Lung (tissue), 12 donors: ENCODE results near the gene CMTR1. TPM values are rescaled to one million over a fixed set of nuclear protein-coding genes. Genes with fewer than 3 reads are reported as not detected.

Source experiments
- ATAC-seq: fragments of 200-7000 bp; cut with Tn5 transposase; one replicate; pipeline ENCODE4 v1.9.1; 2020; ENCODE audit warnings: moderate number of reproducible peaks; ENCODE audit not compliant: insufficient read depth, low FRiP score
- DNase-seq, 3 donors: peaks; one replicate each; pipeline ENCODE4 v3.0.0-alpha.2; 2013 to 2017
- H3K27ac ChIP-seq, 2 donors: one replicate each; pipeline ENCODE4 v1.5.1; 2013; ENCODE audit warnings: mild to moderate bottlenecking in 2 of 2, moderate library complexity in 2 of 2, control low read depth in 1 of 2, inconsistent platforms in 1 of 2, low read depth in 1 of 2, low read length in 1 of 2
- H3K27me3 ChIP-seq, 3 donors: one replicate each; pipeline ENCODE4 v1.5.1; 2013; ENCODE audit warnings: low read length in 2 of 3; ENCODE audit not compliant: control insufficient read depth in 3 of 3, insufficient read depth in 3 of 3
- H3K36me3 ChIP-seq, 4 donors: one replicate each; pipeline ENCODE4 v1.5.1; 2013; ENCODE audit warnings: low read length in 4 of 4, mild to moderate bottlenecking in 1 of 4, moderate library complexity in 1 of 4; ENCODE audit not compliant: control insufficient read depth in 4 of 4, insufficient read depth in 4 of 4
- H3K4me1 ChIP-seq, 5 donors: one replicate each; pipeline ENCODE4 v1.5.1; 2013; ENCODE audit warnings: low read length in 5 of 5, mild to moderate bottlenecking in 2 of 5, moderate library complexity in 1 of 5; ENCODE audit not compliant: control insufficient read depth in 5 of 5, insufficient read depth in 5 of 5
- H3K4me3 ChIP-seq: one replicate; pipeline ENCODE4 v1.5.1; 2013; ENCODE audit warnings: mild to moderate bottlenecking, control low read depth, moderate library complexity
- H3K9ac ChIP-seq, 2 donors: one replicate each; pipeline ENCODE4 v1.5.1; 2013; ENCODE audit warnings: low read length in 2 of 2, control low read depth in 1 of 2; ENCODE audit not compliant: insufficient read depth in 1 of 2
- H3K9me3 ChIP-seq, 4 donors: one replicate each; pipeline ENCODE4 v1.5.1; 2013; ENCODE audit warnings: low read length in 3 of 4, mild to moderate bottlenecking in 1 of 4, moderate library complexity in 1 of 4; ENCODE audit not compliant: control insufficient read depth in 4 of 4, insufficient read depth in 3 of 4
- WGBS, 2 donors: extraction: QIAGEN DNeasy Blood & Tissue Kit; methylation state at CpG; one replicate each; pipeline ENCODE4 v1.1.7; 2013; 5-methylcytosine and 5-hydroxymethylcytosine counted together
- polyA plus RNA-seq, 2 donors: library from polyadenylated mRNA; stranded (reverse); fragments of 200-250 nt; gene quantifications; one replicate each; pipeline ENCODE4 v1.2.1, GENCODE V29; 2013
- total RNA-seq, 2 donors: library from RNA; depleted of rRNA in 1 of 2; stranded (reverse); fragments of >200 nt in 1 of 2; gene quantifications; one replicate each; pipeline ENCODE4 v1.2.1, GENCODE V29; 2014 to 2021
- TF ChIP-seq, protein P1 (sequence below): IDR thresholded peaks from 2 replicates; pipeline ENCODE4 v1.5.1; 2012; ENCODE audit warnings: mild to moderate bottlenecking; ENCODE audit errors: control extremely low read depth, extremely low read depth
- donor health status: control.
- donor health status: control.
- donor health status: Bipolar disorder and iron deficiency.
- donor health status: healthy.
- donor health status: DM: yes; HTN: yes; CAD: no.

Gene CMTR1
- total and polyA plus RNA-seq, 4 donors = 18.8 to 39.3 (median 26.6) TPM

- H3K36me3 ChIP-seq = no peaks in the 10 kb centered on the region
- no peak overlapping the region for H3K9ac ChIP-seq
- H3K4me1 ChIP-seq = peaks cover 0 to 15% (median 1%) of the 10 kb centered on the region in 5 donors
- 23 to 27% methylated on average over 18 of the region's 18 CpGs for WGBS, 2 donors
- DNase-seq = peak; percentile 40 to 63 (median 49)
- H3K4me3 ChIP-seq = no peak overlapping the region
- H3K27ac ChIP-seq = no peak overlapping the region
- H3K9me3 ChIP-seq = no peaks in the 10 kb centered on the region
- TF ChIP-seq, protein P1, sequence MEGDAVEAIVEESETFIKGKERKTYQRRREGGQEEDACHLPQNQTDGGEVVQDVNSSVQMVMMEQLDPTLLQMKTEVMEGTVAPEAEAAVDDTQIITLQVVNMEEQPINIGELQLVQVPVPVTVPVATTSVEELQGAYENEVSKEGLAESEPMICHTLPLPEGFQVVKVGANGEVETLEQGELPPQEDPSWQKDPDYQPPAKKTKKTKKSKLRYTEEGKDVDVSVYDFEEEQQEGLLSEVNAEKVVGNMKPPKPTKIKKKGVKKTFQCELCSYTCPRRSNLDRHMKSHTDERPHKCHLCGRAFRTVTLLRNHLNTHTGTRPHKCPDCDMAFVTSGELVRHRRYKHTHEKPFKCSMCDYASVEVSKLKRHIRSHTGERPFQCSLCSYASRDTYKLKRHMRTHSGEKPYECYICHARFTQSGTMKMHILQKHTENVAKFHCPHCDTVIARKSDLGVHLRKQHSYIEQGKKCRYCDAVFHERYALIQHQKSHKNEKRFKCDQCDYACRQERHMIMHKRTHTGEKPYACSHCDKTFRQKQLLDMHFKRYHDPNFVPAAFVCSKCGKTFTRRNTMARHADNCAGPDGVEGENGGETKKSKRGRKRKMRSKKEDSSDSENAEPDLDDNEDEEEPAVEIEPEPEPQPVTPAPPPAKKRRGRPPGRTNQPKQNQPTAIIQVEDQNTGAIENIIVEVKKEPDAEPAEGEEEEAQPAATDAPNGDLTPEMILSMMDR = no peak
- peaks cover 0 to 30% (median 17%) of the 10 kb centered on the region in 3 donors for H3K27me3 ChIP-seq
- ATAC-seq = peak; percentile 10
Measured at GRCh38 chr6:37516076-37516919, 83.3 kb downstream of the CMTR1 start.

DNA sequence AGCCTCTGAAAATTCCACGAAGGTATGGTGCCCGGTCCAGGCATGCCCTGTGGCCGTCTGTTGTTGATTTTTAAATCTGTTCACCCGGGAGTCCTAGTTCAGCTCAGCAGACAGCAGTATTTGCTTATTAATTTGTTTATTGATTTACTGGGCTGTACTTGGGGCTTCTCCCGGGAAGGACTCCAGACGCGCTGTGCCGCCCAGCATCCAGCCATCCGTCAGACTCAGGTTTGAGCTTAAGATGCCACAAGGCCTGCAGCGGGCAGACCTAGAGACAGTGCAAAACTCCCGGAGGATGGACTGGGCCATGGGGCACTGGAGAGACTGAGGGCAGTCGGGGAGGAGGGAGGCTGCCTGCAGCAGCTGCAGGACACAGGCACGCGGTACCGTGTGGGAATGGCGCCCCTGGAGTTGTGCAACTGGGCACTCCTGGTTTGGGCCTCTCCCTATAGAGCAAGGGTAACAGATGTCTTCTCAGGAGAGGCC lies 83.9 kb downstream of the CMTR1 start:
- 59 to 67% methylated on average over 16 of the region's 16 CpGs for WGBS, 2 donors
- H3K27me3 ChIP-seq = peaks cover 0 to 26% (median 17%) of the 10 kb centered on the region in 3 donors
- DNase-seq (no peak), ATAC-seq (no peak)
- H3K9ac ChIP-seq = no peak overlapping the region
- no peak overlapping the region for H3K27ac ChIP-seq
- no peaks in the 10 kb centered on the region for H3K36me3 ChIP-seq
- TF ChIP-seq, protein P1 = no peak
- H3K9me3 ChIP-seq = no peaks in the 10 kb centered on the region
- H3K4me3 ChIP-seq = no peak overlapping the region
- H3K4me1 ChIP-seq = peaks cover 0 to 15% (median 1%) of the 10 kb centered on the region in 5 donors

GRCh38 chr6:37517411-37517812 lies 84.4 kb downstream of the CMTR1 start:
- ATAC-seq = peak; percentile 44
- peaks cover 0 to 22% (median 14%) of the 10 kb centered on the region in 3 donors for H3K27me3 ChIP-seq
- H3K4me1 ChIP-seq = peaks cover 0 to 15% (median 1%) of the 10 kb centered on the region in 5 donors
- no peaks in the 10 kb centered on the region for H3K36me3 ChIP-seq
- no peak for DNase-seq
- TF ChIP-seq, protein P1 = no peak
- no peak overlapping the region for H3K4me3 ChIP-seq
- H3K27ac ChIP-seq = no peak overlapping the region
- no peak overlapping the region for H3K9ac ChIP-seq
- no peaks in the 10 kb centered on the region for H3K9me3 ChIP-seq
- 28 to 48% methylated on average over 11 of the region's 11 CpGs for WGBS, 2 donors
